ENCODE results near the gene SHISA5. TPM values are rescaled to one million over a fixed set of nuclear protein-coding genes. Genes with fewer than 3 reads are reported as not detected.
A peak's percentile ranks its signal among the peaks of the same experiment; 100 is the strongest.

Gene SHISA5
- total RNA-seq, 1 experiment from 2014 or later = 174 TPM

GRCh38 chr3:48433472-48434118, 70.4 kb downstream of the SHISA5 start:
- H3K27ac Mint-ChIP-seq = peak overlapping the region in 1 of 3 experiments; percentile 56; a peak in 1 of 7 replicates
- no peak overlapping the region for H3K9ac ChIP-seq (ENCODE audit: extremely low read depth, insufficient read length, low read length)
- H3K4me3 Mint-ChIP-seq = no peak overlapping the region

More at GRCh38 chr3:48433472-48434118, 70.4 kb downstream of the SHISA5 start:
- Histone ChIP-seq H3K4me1 (ENCODE audit: insufficient read depth, low read length) (peaks cover 7% of the 10 kb centered on the region; the same call in 1 of the 2 replicates), H2BK15ac (ENCODE audit: low read depth, low read length) (no peak overlapping the region), H2AFZ (ENCODE audit: low read length) (no peak overlapping the region), H2AK5ac (ENCODE audit: insufficient read length, low read length) (no peak overlapping the region), H3K23me2 (ENCODE audit: insufficient read length, low read depth, low read length, poor library complexity, severe bottlenecking) (peaks cover 4% of the 10 kb centered on the region), H4K5ac (ENCODE audit: insufficient read length, low read depth, low read length) (no peak overlapping the region), H3K4me2 (ENCODE audit: insufficient read depth, insufficient read length, low read length) (no peak overlapping the region), H3K9me3 (ENCODE audit: control insufficient read depth, low read depth, low read length) (no peaks in the 10 kb centered on the region), H3K79me2 (ENCODE audit: insufficient read depth, low read length) (no peaks in the 10 kb centered on the region), H3K14ac (ENCODE audit: insufficient read depth, low read length) (no peak overlapping the region), H3K56ac (ENCODE audit: insufficient read length, low read depth, low read length) (no peak overlapping the region), H3K27ac (ENCODE audit: insufficient read length, low read depth, low read length) (no peak overlapping the region), H3K18ac (ENCODE audit: insufficient read length, low read depth, low read length) (no peak overlapping the region), H2BK20ac (ENCODE audit: low read depth, low read length, poor library complexity, severe bottlenecking) (no peak overlapping the region), H4K91ac (ENCODE audit: insufficient read length, low read depth, low read length) (no peak overlapping the region), H3K23ac (ENCODE audit: insufficient read length, low read depth, low read length) (no peak overlapping the region), H3K79me1 (ENCODE audit: insufficient read depth, low read depth, low read length, poor library complexity, severe bottlenecking) (no peaks in the 10 kb centered on the region), H3K27me3 (ENCODE audit: insufficient read depth, low read length) (no peaks in the 10 kb centered on the region), H2BK120ac (ENCODE audit: low read depth, low read length, poor library complexity, severe bottlenecking) (no peak overlapping the region), H3K4ac (ENCODE audit: low read depth, low read length) (no peak overlapping the region), H4K8ac (replicated peaks; ENCODE audit: insufficient read length, low read depth, low read length) (no peak overlapping the region), H2BK5ac (ENCODE audit: insufficient read length, low read length) (no peak overlapping the region), H4K20me1 (ENCODE audit: control insufficient read depth, insufficient read depth, insufficient read length) (no peaks in the 10 kb centered on the region), H3T11ph (ENCODE audit: low read length) (no peak overlapping the region), H2BK12ac (ENCODE audit: insufficient read length, low read depth, low read length) (no peak overlapping the region)
- Mint-ChIP-seq H3K4me1 (peaks cover 25 to 27% of the 10 kb centered on the region in 2 experiments), H3K9me3 (no peaks in the 10 kb centered on the region), H3K27me3 (ENCODE audit: low read depth) (no peaks in the 10 kb centered on the region), H3K36me3 (ENCODE audit: insufficient read depth in 1 of 3, low read depth in 3 of 3) (peaks cover 21 to 40% (median 38%) of the 10 kb centered on the region in 3 experiments; a peak in 6 of 7 replicates)
- TF ChIP-seq CTCF (conservative IDR thresholded peaks at IDR 0.05) = no peak
- WGBS (ENCODE audit: extremely low coverage, insufficient read length, low lambda C conversion rate) = no CpG with 5 or more reads among the region's 12 CpGs
- no peak for DNase-seq

Data from H9 (cell line).